NB4 (cell line): ENCODE measurements around the gene VWCE.

ENCODE experiments used
- DNase-seq: peaks from one replicate; pipeline ENCODE4 v3.0.0; 2010; ENCODE audit warnings: low read depth
- H3K4me3 ChIP-seq: one replicate; pipeline ENCODE4 v1.5.1; 2011; ENCODE audit warnings: mild to moderate bottlenecking, low read depth, low read length, moderate library complexity
- MYC ChIP-seq: IDR thresholded peaks from 2 replicates; pipeline ENCODE4 v1.6.1; 2011; ENCODE audit warnings: low read depth, low read length
- POLR2A ChIP-seq: IDR thresholded peaks from 2 replicates; pipeline ENCODE4 v1.6.1; 2011; ENCODE audit warnings: mild to moderate bottlenecking; ENCODE audit not compliant: insufficient read length; ENCODE audit errors: extremely low read depth
- TF ChIP-seq, protein P1 (sequence below): IDR thresholded peaks from one replicate; pipeline ENCODE4 v1.5.1; 2012; ENCODE audit warnings: low read depth, low read length
- TF ChIP-seq, protein P2 (sequence below): IDR thresholded peaks from 2 replicates; pipeline ENCODE4 v1.6.1; 2011; ENCODE audit warnings: low read depth, low read length

Gene VWCE

DNA sequence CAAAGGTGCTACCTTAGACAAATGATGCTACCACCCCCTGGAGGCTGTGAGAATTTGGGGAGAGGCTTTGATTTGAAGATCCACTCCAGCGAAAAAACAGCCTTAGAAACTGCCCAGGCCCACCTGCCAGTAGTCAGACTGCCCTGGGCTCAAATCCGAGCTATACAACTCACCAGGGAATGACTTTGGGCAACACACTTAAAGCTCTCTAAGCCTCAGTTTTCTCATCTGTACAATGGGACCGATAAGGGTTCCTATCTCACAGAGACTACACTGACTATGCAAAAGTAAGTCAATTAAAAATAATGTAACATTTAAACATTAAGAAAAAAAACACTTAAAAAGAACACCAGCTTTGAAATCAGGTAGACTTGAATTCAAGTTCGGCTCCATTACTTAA lies 19.9 kb downstream of the VWCE start:
- TF ChIP-seq POLR2A (no peak), MYC (no peak)
- TF ChIP-seq, protein P1, sequence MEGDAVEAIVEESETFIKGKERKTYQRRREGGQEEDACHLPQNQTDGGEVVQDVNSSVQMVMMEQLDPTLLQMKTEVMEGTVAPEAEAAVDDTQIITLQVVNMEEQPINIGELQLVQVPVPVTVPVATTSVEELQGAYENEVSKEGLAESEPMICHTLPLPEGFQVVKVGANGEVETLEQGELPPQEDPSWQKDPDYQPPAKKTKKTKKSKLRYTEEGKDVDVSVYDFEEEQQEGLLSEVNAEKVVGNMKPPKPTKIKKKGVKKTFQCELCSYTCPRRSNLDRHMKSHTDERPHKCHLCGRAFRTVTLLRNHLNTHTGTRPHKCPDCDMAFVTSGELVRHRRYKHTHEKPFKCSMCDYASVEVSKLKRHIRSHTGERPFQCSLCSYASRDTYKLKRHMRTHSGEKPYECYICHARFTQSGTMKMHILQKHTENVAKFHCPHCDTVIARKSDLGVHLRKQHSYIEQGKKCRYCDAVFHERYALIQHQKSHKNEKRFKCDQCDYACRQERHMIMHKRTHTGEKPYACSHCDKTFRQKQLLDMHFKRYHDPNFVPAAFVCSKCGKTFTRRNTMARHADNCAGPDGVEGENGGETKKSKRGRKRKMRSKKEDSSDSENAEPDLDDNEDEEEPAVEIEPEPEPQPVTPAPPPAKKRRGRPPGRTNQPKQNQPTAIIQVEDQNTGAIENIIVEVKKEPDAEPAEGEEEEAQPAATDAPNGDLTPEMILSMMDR, result no peak
- TF ChIP-seq, protein P2, sequence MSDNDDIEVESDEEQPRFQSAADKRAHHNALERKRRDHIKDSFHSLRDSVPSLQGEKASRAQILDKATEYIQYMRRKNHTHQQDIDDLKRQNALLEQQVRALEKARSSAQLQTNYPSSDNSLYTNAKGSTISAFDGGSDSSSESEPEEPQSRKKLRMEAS, result no peak
- no peak for DNase-seq
- H3K4me3 ChIP-seq, result no peak overlapping the region

DNA sequence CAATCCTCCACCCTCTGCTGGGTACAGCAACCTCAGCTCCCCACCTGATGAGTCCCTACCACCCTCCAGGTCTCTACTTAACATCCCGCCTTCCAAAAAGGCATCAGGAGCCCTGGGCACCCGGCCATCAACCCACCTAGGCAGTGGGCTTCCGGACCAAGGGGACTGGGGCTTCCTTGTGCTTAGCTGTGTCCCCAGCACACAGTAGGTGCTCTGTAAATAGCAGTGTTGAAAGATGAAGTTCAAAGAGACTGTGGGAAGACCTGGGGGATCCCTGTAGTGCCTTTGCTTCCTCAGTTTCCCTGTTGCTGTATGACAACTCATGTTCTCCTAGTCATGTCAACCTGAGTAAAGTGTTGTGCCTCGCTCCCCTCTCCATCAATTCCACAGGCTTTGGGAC lies 21.0 kb downstream of the VWCE start:
- no peak for DNase-seq
- TF ChIP-seq, protein P2, result no peak
- TF ChIP-seq POLR2A, result no peak
- no peak for TF ChIP-seq MYC
- TF ChIP-seq, protein P1, result no peak

DNA sequence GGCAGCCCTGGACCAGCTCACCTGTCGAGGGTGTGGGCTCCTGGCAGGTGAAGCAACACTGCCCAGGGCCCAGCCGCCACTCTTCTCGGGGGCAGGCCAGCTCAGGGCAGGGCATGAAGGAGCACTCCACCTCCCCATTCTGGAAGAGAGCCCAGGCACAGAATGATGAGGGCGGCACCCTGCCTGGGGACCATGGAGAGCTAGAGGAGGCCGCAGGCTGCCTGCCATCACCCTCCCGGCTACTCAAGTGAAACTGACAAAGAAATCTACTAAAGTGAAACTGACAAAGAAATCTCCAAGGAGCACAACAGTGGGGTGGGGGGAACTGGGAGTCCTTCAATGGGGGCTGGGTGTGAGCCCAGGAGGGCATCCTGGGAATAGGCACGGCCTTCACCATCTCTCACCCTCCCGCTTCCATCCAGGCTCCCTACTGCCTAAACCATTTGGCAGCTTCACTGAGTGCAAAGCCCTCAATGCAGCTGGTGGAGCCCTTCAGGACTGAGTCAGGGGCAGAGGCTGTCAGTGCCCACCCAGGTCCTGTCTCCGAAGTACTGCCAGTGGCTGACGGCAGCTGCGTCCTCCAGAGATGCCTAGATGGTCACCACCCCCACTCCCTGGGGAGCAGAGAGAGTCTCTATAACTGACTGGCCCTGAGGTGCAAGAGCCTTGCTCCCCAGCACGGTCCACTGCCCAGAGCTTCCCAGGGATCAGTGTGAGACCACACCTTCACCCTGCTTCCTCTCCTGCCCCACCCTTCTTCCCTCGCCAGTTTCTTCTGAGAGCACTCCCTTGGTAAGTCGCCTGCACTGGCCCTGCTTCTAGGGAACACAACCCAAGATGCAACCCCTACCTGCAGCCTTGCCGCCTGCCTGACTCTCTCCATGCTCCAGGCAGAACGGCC lies 21.7 kb downstream of the VWCE start:
- no peak overlapping the region for H3K4me3 ChIP-seq
- DNase-seq, result no peak
- TF ChIP-seq, protein P2, result no peak
- no peak for TF ChIP-seq MYC

More for the DNA sequence above, 21.0 kb downstream of the VWCE start:
- H3K4me3 ChIP-seq, result no peak overlapping the region

DNA sequence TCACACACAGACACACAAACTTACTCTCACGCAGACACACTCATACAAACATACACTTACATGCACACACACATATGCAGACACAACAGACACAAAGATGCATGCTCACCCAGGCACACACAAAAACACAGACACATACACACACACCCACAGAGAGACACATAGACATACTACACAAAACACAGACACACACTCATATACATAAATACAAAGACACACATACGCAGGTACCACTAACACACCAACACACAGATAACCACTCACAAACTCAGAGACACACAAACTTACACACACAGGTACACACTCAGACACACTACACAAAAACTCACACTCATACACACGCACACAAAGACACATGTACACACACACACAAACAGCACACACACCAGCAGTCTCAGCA lies 22.4 kb downstream of the VWCE start:
- TF ChIP-seq, protein P2, result no peak
- TF ChIP-seq, protein P1, result no peak
- no peak for TF ChIP-seq POLR2A
- no peak for TF ChIP-seq MYC
- DNase-seq, result no peak
- H3K4me3 ChIP-seq, result no peak overlapping the region

DNA sequence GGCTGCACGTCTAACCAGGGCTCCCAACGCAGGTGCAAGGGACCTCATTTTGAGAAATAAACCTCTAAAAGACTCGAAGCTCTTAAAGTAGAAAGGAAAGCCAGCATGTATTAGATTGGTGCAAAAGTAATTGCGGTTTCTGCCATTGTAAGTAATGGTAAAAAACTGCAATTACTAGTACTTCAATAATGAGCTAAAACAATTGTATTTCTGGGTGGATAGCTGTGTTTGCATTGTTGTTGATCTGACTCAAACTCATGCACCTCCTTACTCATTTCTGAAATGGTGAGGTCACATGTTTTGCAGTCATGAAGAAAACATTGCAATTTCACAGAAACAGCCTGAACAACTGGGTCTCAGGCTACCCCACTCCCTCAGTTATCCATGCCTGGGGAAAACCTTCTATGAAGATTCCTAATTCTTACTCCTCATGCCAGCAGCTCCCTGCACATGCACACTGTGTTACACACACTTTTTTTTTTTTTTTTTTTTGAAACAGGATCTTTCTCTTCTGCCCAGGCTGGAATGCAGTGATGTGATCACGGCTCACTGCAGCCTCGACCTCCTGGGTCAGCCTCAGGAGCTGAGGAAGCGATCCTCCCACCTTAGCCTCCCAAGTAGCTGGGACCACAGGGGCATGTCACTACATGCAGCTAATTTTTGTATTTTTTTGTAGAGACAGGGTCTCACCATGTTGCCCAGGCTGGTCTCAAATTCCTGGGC lies 24.6 kb downstream of the VWCE start:
- TF ChIP-seq, protein P1, result no peak
- no peak for TF ChIP-seq POLR2A
- no peak for DNase-seq
- H3K4me3 ChIP-seq, result no peak overlapping the region

DNA sequence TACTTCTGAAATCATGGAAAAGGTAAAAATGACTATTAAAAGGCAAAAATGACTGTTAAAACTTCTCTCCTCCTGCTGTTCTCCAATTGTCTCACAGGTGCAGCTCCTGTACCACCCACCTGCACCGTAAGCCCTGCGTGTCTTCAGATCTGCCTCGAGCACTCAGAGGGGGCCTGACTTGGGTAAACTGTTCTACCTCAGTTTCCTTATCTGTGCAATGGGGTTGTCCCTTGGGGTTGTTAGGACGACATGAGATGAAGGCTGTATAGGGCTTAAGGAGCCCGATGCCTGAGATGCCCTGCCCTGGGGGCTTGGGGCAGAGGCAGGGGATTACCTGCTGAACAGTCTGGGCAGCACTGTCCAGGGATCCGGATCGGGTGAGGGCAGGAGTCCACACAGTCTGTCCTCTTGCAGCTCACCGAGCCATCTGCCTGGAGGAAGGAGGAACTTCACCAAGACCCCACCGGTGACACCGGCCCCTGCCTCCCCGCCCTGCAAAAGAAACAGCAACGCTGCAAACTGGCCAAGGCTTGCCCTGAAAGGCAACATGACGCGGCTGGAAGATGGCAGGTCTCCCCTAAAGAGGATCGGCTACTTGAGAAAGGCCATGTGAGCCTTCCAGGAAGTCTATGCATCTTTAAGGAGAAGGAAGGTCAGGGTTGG lies 26.4 kb downstream of the VWCE start:
- no peak for DNase-seq
- no peak overlapping the region for H3K4me3 ChIP-seq
- TF ChIP-seq, protein P1, result no peak
- TF ChIP-seq POLR2A (no peak), MYC (no peak)
- TF ChIP-seq, protein P2, result no peak
